ENCODE measurements around the gene SLC10A6. TPM values are rescaled to one million over a fixed set of nuclear protein-coding genes. Genes with fewer than 3 reads are reported as not detected.

The SLC10A6 gene
- total RNA-seq, 2 experiments from 2014 or later, result not detected

- no peak overlapping the region for H2AFZ ChIP-seq (ENCODE audit: low read length)
- no peaks in the 10 kb centered on the region for H4K20me1 ChIP-seq (ENCODE audit: insufficient read depth, low read length)
- ChIA-PET CTCF (ENCODE audit: unreplicated experiment) (interaction anchor here (1.0 kb wide), 1 partner anchor 21 kb away, joined by 3 read pairs; no protein-coding TSS in a partner anchor), POLR2A (interaction anchor here (0.7 kb wide), 1 partner anchor 215 kb away, joined by 3 read pairs; no protein-coding TSS in a partner anchor)
- no peak for DNase-seq (ENCODE audit: low spot score)
- TF ChIP-seq EZH2phosphoT487 (IDR thresholded peaks at IDR 0.05; ENCODE audit: borderline replicate concordance, low read depth, low read length) (no peak), CTCF (conservative IDR thresholded peaks at IDR 0.05; ENCODE audit: low read length) (no peak)
- no peak overlapping the region for H3K27ac ChIP-seq (ENCODE audit: low read depth, low read length, poor library complexity, severe bottlenecking)
- no peaks in the 10 kb centered on the region for H3K36me3 ChIP-seq (ENCODE audit: insufficient read depth, low read length)
- no peaks in the 10 kb centered on the region for H3K9me2 ChIP-seq (ENCODE audit: insufficient read depth, low read length)
- no peak overlapping the region for H3K4me3 ChIP-seq (ENCODE audit: low read depth, low read length, poor library complexity, severe bottlenecking)
- H3K4me1 ChIP-seq (ENCODE audit: insufficient read depth, low read length, poor library complexity, severe bottlenecking), result no peaks in the 10 kb centered on the region
- no peaks in the 10 kb centered on the region for H3K9me3 ChIP-seq (ENCODE audit: low read length)
- H3K79me2 ChIP-seq (ENCODE audit: insufficient read depth, low read depth, low read length), result no peaks in the 10 kb centered on the region
- BruUV-seq (replicated peaks), result no TSS peak
- intact Hi-C loops (cut with micrococcal nuclease; ENCODE audit: unreplicated experiment), result no loop called here
- no peak overlapping the region for H3K4me2 ChIP-seq (ENCODE audit: low read length)
Observed at GRCh38 chr4:86788826-86789225, 60.4 kb downstream of the SLC10A6 start.

- TF ChIP-seq EZH2phosphoT487 (IDR thresholded peaks at IDR 0.05; ENCODE audit: borderline replicate concordance, low read depth, low read length) (no peak), CTCF (conservative IDR thresholded peaks at IDR 0.05; ENCODE audit: low read length) (no peak)
- no peak for DNase-seq (ENCODE audit: low spot score)
- Histone ChIP-seq H3K36me3 (ENCODE audit: insufficient read depth, low read length) (no peaks in the 10 kb centered on the region), H3K4me2 (ENCODE audit: low read length) (no peak overlapping the region), H4K20me1 (ENCODE audit: insufficient read depth, low read length) (no peaks in the 10 kb centered on the region), H2AFZ (ENCODE audit: low read length) (no peak overlapping the region), H3K9me3 (ENCODE audit: low read length) (no peaks in the 10 kb centered on the region), H3K79me2 (ENCODE audit: insufficient read depth, low read depth, low read length) (no peaks in the 10 kb centered on the region), H3K4me1 (ENCODE audit: insufficient read depth, low read length, poor library complexity, severe bottlenecking) (no peaks in the 10 kb centered on the region), H3K4me3 (ENCODE audit: low read depth, low read length, poor library complexity, severe bottlenecking) (no peak overlapping the region), H3K27ac (ENCODE audit: low read depth, low read length, poor library complexity, severe bottlenecking) (no peak overlapping the region), H3K9me2 (ENCODE audit: insufficient read depth, low read length) (no peaks in the 10 kb centered on the region)
- CTCF ChIA-PET (ENCODE audit: unreplicated experiment), result no interaction called here
- BruUV-seq (replicated peaks), result no TSS peak
- POLR2A ChIA-PET, result interaction anchor here (1.0 kb wide), 1 partner anchor 47 kb away, joined by 5 read pairs; no protein-coding TSS in a partner anchor
- intact Hi-C loops (cut with micrococcal nuclease; ENCODE audit: unreplicated experiment), result no loop called here
Observed at GRCh38 chr4:86778175-86778574, 71.0 kb downstream of the SLC10A6 start.

- Histone ChIP-seq H3K36me3 (ENCODE audit: insufficient read depth, low read length) (no peaks in the 10 kb centered on the region), H3K79me2 (ENCODE audit: insufficient read depth, low read depth, low read length) (no peaks in the 10 kb centered on the region), H3K4me2 (ENCODE audit: low read length) (no peak overlapping the region), H3K9me3 (ENCODE audit: low read length) (no peaks in the 10 kb centered on the region), H4K20me1 (ENCODE audit: insufficient read depth, low read length) (no peaks in the 10 kb centered on the region), H3K4me1 (ENCODE audit: insufficient read depth, low read length, poor library complexity, severe bottlenecking) (no peaks in the 10 kb centered on the region), H2AFZ (ENCODE audit: low read length) (no peak overlapping the region), H3K9me2 (ENCODE audit: insufficient read depth, low read length) (no peaks in the 10 kb centered on the region), H3K4me3 (ENCODE audit: low read depth, low read length, poor library complexity, severe bottlenecking) (no peak overlapping the region), H3K27ac (ENCODE audit: low read depth, low read length, poor library complexity, severe bottlenecking) (no peak overlapping the region)
- ChIA-PET POLR2A (no interaction called here), CTCF (ENCODE audit: unreplicated experiment) (interaction anchor here (0.6 kb wide), 1 partner anchor 1505 kb away, joined by 3 read pairs; no protein-coding TSS in a partner anchor)
- BruUV-seq (replicated peaks), result no TSS peak
- no peak for TF ChIP-seq EZH2phosphoT487 (IDR thresholded peaks at IDR 0.05; ENCODE audit: borderline replicate concordance, low read depth, low read length)
- no peak for TF ChIP-seq CTCF (conservative IDR thresholded peaks at IDR 0.05; ENCODE audit: low read length)
- no peak for DNase-seq (ENCODE audit: low spot score)
- intact Hi-C loops (cut with micrococcal nuclease; ENCODE audit: unreplicated experiment), result no loop called here
Observed at GRCh38 chr4:86775061-86775460, 74.1 kb downstream of the SLC10A6 start.

Measured in OCI-LY7 (cell line).